NCI-H146 (cell line): ENCODE results near the gene MYO15B.

Source experiments
- DNase-seq: peaks from one replicate; lab custom pipeline; 2025; lab: John Stamatoyannopoulos, UW

MYO15B gene

DNA sequence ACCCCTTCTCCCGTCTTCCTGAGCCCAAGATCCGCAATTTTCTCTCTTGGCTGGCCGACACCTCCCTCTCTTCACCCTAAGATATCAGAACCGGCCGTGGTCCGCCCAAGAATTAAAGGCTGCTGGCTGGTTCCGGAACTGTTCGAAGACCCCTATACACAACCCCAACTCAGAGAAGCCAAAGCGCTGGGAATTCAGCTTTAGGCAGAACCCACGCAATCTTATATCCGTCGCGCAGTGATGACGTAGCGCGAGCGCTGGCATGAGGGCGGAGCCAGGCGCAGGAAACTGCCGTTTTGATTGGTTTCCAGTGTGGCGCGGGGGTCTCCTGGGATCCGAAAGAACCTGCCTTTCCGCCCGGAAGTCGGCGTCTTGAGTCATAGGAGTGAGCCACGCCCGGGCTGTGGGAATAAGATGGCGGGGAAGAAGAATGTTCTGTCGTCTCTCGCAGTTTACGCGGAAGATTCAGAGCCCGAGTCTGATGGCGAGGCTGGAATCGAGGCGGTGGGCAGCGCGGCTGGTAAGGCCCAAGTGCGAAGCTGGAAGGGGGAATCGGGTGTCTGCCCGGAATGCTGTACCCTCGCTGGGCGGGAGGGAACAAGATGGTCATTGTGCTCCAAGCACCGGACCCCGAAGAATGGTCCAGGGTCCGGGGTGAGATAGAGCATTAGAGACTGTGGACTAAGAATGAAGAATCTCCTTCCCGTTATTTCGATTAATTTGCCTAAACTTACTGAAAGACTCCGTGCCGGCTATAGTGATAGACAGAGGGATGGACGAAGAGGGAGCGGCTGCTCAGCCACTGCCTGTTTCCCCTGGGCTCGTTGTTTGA lies 79.6 kb downstream of the MYO15B start, which contains the start of the genes RECQL5 and SAP30BP:
RECQL5 (minus strand) TSS at position 196 of the 832 bp plus-strand sequence. CDS start 597 bp downstream, outside the sequence.
SAP30BP (plus strand) TSS at position 380 of the 832 bp plus-strand sequence; CDS start at position 415, 35 bp downstream.
- DNase-seq, result peak; percentile 97

DNA sequence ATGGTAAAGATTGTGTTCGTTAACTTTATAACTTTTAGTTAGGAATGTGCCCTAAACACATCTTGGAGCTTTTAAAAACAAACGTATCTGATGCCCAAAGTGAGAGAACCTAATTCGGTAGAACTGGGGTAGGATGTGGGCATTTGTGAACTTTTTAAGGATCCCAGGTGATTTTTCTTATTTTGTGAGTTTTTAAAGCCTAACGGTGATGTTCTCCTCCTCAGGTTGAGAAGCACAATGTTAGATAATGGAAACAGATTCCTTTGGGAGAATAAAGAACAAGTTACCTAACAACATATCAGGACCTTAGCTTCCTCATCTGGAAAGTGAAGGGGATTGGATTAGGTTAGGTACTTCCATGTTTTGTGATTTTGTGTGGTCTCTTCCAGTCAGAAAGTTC lies 80.2 kb downstream of the MYO15B start:
- DNase-seq, result no peak

DNA sequence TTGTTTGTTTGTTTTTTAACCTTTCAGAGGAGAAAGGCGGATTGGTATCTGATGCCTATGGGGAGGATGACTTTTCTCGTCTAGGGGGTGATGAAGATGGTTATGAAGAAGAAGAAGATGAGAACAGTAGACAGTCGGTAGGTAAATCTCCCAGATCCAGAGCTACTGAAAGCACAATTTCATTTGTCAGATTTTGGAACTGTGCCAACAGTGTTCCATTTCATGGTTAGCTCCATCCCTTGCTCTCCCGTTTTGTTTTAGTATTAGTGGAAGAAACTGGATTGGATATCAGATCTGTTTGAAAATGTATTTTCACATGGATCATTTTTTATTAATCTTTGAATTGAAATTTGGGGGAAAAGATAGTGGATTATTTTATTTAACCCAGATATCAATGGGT lies 80.9 kb downstream of the MYO15B start:
- DNase-seq, result no peak

DNA sequence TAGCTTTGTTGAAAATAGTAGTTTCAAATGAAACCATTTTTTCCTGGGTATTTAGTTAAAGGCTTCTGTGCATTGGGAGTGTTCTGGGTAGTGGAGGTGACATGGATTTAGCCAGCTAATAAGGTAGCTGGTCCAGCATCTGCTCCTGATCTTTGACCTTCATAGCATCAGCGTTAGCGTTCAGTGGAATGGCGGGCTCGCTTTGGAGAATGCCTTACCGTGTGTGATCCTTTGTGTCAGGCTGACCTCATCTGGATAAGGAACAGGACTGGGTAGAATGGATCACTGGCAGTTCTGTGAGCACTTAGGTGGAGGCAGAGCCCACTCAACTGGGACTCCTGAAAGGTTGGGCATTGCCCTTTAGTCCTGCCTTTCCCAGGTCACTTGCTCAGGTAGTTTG lies 83.3 kb downstream of the MYO15B start:
- no peak for DNase-seq

DNA sequence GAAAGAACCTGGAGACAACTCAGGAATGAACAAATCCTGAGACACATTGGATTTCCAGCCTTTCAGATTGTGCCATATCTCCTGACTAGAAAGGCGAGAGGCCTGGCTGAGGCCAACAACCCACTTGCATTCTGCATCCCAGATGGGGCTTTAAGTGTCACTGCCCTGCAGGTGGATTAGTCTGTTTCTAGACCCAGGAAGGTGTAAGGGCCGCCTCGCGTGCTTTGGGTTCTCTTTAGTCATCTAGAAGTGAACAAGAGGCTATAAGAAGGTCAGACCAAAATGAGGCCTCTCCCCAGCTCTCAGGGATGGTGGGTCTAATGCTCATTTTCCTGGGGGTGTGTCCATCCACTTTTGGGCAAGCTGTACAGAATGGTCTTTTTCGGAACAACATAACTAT lies 84.4 kb downstream of the MYO15B start:
- no peak for DNase-seq

DNA sequence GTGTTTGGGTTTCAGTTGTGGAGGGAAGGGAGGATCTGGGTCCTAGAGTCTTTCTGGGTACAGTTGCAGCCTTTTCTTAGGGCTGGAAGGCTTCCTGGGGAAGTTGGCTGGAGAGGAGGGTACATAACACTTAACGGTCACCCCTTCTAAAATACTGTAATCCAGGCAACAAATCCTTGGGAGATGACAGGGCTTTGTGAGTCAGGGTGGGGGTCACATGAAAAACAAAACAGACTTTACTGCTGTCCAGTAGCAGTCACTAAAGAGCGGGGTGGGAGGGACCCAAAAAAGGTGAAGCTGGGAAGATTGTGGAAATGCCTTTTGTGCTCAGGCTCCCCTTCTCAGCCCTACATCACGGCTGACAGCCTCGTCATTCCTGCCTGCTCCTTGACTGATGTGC lies 85.9 kb downstream of the MYO15B start:
- DNase-seq, result no peak
